GM18520 (cell line): Measurements from ENCODE around the gene POLH.
A peak's percentile ranks its signal among the peaks of the same experiment; 100 is the strongest.
"Not testable (repeated sequence)": the region's sequence is repeated elsewhere in the genome, so short reads cannot be mapped to it uniquely, and the experiment has no call there.

Experiments used
- ATAC-seq: cut with Tn5 transposase; IDR thresholded peaks from one replicate; pipeline ENCODE4 v1.9.1; 2021; ENCODE audit not compliant: unreplicated experiment

Gene POLH

DNA sequence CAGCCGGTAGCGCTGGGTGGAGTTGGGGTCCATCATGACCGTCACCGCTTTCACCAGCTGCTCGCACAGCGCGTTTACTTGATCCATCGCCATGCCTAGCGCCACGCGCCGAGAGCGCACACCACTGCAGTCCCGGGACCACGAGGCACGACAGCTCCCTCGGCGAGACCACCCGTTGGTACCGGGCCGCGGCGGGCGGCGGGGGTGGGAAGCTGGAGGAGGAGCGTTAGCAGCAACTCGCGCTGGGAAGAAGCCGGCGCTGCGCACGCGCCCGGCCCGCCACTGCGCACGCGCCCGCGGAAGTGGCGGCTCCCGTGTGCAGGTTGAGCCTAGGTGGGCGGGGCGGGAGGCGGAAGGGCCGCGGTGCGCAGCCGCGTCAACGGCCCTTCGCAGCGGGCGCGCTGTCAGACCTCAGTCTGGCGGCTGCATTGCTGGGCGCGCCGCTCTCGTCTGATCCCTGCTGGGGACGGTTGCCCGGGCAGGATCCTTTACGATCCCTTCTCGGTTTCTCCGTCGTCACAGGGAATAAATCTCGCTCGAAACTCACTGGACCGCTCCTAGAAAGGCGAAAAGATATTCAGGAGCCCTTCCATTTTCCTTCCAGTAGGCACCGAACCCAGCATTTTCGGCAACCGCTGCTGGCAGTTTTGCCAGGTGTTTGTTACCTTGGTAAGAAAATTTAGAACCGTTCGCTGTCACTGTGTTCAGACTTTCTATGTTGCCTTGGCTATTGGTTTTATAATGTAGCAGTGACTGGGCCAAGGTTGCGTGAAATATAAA is at the start of gene POLH, which contains the start of gene XPO5:
POLH (plus strand) TSS at position 414 of the 780 bp plus-strand sequence. CDS start 6,135 bp downstream, outside the sequence.
XPO5 (minus strand) TSS at position 267 of the 780 bp plus-strand sequence; CDS start at position 93, 174 bp downstream.
- peak; percentile 93 for ATAC-seq

DNA sequence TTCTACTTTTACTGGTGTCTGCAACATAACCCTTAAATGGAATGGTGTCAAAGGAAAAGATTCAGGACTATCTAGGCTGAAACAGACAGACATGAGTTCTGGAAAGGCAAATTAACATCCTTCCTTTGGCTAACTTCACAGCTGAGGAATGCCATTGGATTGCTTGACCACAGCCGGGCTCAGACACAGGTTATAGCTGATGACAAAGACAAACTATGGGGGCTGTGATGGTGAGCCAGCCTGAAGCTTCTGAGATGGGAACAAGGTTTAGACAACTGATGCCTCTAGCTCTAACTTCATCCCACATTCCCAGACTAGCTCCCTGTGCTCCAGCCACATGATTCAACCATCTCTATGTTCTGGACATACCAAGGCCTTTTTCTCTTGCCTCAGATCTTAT is 43.8 kb upstream of the POLH start:
- no peak for ATAC-seq

DNA sequence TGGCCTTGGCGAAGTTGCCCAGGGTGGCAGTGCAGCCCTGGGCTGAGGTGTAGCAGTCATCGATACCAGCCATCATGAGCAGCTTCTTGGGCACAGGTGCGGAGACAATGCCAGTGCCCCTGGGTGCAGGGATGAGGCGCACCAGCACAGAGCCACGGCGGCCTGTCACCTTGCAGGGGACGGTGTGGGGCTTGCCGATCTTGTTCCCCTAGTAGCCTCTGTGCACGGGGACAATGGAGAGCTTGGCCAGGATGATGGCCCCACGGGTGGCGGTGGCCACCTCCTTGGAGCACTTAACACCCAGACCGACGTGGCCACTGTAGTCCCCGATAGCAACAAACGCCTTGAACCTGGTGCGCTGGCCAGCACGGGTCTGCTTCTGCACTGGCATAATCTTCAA is 37.0 kb upstream of the POLH start:
- not testable (repeated sequence) for ATAC-seq

GRCh38 chr6:43539409-43539808 is 36.6 kb upstream of the POLH start:
- not testable (repeated sequence) for ATAC-seq

GRCh38 chr6:43540507-43540906 is 35.5 kb upstream of the POLH start:
- no peak for ATAC-seq

- no peak for ATAC-seq
Measured at GRCh38 chr6:43541774-43542471, 34.1 kb upstream of the POLH start.

DNA sequence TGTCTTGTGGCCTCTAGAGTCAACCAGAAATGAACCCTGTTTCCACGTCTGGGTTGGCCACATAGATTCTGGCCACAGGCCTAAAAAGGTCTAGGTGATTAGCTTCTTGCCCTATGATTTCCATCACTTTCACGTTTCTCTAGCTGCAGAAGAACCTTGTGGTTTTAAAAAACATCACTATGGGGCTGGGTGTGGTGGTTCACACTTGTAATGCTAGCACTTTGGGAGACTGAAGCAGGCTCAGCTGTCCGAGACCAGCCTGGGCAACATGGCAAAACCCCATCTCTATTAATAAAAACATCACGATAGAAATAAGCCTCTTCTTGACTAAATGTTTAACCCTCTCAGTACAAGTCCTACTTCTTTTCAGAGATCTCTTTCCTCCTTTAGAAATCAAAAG is 31.5 kb upstream of the POLH start:
- ATAC-seq = peak; percentile 43

DNA sequence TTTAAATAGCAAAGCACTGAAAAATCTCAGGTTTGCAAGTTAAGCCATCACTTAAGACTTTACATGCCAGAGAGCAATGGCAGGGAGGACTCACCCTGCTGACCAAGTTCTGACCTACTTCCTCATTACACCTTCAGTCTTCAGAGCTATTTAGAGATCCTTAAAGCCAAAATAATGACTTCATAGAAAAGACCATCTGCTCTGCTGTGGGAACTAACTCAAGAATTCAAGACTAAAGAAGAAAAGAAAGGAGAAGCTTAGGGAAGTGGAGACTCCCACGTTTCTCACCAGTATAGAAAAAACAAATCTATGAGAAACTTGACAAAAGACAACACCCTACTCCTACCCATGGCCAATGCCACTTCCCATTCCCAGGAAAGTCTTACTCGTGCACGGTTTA is 28.8 kb upstream of the POLH start:
- ATAC-seq = peak; percentile 32

DNA sequence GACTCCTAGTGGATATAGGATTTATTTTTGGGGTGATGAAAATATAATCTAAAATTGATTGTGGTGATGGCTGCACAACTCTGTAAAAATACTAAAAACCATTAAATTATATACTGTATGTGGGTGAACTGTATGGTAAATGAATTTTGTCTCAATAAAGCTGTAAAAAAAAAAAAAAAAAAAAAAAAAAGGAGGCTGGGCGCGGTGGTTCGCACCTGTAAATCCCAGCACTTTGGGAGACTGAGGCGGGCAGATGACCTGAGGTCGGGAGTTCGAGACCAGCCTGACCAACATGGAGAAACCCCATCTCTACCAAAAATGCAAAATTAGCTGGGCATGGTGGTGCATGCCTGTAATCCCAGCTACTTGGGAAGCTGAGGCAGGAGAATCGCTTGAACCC is 18.4 kb upstream of the POLH start:
- not testable (repeated sequence) for ATAC-seq

DNA sequence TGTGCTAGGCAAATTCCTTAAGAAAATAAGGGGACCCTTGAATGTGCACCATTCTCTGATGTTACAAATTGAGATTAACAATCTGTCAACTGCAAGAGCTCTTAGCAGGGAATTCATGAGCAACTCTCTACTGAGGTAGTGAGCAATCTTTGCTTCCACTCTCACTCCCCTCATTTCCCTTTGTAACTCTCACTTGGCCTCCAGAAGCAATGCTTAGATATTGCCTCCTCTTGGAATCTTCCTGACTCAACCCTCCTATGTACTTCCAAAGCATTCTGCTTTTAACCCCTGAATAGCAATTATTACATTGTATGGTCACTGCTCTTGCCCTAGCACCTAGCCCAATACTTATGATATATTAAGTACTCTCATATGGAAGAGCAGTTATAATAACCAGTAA is 16.7 kb upstream of the POLH start:
- ATAC-seq = no peak

DNA sequence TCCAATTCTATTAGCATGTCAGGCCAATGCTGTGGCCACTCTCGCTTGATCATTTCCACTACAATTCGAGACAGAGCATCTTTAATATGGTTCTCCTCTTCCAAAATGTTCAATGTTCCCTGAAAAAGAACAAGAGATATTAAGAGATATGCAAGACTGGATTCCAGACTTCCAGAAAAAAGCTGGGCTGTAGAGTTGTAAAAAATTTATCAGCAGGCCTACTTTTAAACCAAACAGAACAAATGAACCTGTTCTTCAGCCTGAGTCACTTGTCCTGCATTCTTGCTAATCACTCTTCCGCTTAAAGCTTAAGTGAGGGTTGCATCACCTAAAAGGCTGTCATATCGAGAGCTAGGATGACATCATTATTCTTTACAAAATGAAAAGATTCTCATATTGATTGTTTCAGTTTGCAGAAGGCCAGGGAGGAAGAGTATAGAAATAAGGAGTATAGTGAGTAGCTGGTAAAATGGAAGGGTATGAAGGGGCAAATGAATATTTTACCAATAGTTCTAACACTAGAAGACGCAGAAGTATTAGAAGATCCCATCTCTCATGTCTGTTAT is 5.0 kb upstream of the POLH start:
- no peak for ATAC-seq

GRCh38 chr6:43572015-43572414 is 4.0 kb upstream of the POLH start:
- no peak for ATAC-seq

DNA sequence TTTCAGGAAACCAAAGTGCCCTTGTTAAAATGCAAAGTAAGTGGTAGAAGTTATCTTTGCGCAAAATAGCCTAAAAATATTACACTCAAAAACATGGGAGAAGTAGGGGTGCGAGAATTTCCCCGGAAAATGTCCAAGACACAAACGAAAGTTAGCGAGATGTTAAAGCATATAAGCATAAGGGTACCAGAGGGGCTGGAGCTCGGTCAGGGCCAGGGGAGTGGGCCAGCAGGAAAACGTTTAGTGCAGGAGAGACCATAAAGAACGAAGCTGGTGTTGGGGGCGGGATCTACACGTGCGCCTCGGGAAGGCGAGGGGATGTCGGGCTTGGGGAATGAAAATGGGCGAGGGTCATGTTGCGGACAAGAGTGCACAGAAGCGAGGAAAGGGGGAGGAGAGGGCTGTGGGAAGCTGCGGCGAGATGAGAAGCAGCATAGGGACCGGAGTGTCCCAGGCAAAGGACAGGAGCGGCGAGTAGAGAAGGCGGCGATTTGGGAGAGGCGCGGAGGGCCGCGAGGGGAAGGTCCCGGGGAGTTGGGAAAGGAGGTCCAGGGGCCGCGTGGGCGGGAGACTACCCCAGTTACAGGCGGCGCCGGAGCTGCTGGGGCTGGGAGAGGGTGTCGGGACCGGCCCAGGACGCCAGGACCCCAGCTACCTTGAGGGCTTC is 747 bp upstream of the POLH start:
- no peak for ATAC-seq

DNA sequence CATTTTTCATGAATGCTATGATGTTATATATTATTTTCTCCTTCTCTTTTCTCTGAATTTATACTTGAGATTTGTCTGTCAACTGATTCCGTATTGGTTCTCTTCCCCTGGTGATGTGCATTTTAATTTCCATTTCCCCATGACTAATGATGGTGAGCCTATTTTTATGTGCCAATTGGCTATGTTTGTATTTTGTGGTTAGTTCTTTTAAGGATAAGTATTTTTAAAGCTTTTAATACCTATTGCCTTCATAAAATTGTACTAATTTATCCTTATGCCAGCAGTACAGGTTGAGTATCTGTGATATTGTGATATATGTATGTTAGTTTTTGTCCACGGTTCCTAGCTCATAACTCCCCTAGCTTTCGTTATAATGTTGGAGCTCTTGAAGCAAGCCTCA is 2.8 kb downstream of the POLH start:
- no peak for ATAC-seq

DNA sequence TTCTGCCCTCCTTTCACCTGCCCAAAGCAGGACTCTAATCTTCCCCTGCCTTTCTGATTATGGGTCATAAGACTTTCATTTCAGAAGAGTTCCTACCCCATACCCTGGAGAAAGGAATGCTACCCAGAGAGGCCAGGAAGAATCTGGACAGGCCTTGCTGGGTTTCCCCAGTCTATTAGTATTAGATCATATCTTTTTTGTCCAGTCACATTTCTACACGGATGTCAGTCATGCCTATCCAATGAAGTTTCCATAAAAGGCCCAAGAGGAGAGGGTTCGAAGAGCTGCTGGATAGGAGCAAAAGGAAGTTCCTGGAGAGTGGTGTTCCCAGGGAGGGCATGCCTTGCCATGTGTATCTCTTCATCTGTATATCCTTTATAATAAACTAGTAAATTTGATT is 3.2 kb downstream of the POLH start:
- no peak for ATAC-seq

DNA sequence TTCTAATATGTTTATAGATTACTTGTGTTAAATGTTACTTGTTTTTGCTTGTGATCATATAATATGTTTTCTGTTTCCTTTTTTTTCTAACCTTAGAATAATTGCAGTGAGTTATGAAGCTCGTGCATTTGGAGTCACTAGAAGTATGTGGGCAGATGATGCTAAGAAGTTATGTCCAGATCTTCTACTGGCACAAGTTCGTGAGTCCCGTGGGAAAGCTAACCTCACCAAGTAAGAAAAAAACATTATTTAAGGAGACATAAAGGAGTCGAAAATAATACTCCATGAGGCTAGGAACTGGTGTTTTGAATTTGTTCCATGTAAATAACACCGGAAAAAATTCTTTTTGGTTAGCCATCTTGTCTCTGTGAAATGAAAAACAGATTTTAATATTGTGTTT is 6.9 kb downstream of the POLH start:
- no peak for ATAC-seq

GRCh38 chr6:43584892-43585570 is 9.0 kb downstream of the POLH start:
- no peak for ATAC-seq

DNA sequence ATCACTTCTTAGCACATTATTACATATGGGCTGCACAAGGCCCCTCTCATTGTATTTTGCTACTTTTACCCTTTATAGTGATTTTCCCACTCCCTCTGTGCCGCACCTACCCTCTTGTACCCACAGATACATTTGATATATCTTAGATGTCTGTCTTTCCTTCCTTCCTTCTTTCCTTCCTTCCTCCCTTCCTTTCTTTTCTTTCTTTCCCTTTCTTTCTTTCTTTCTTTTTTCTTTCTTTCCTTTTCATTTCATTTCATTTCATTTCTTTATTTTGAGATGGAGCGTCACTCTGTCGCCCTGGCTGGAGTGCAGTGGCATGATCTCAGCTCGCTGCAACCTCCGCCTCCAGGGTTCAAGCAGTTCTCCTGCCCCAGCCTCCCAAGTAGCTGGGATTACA is 12.2 kb downstream of the POLH start:
- ATAC-seq = no peak

GRCh38 chr6:43589564-43589963 is 13.6 kb downstream of the POLH start:
- ATAC-seq = not testable (repeated sequence)

GRCh38 chr6:43593938-43594337 is 18.0 kb downstream of the POLH start:
- no peak for ATAC-seq

GRCh38 chr6:43600595-43600994 is 24.6 kb downstream of the POLH start:
- ATAC-seq = no peak
